Measurements from ENCODE around the gene EIF1AD.
"Not testable (repeated sequence)": the region's sequence is repeated elsewhere in the genome, so short reads cannot be mapped to it uniquely, and the experiment has no call there.

The EIF1AD gene, protein sequence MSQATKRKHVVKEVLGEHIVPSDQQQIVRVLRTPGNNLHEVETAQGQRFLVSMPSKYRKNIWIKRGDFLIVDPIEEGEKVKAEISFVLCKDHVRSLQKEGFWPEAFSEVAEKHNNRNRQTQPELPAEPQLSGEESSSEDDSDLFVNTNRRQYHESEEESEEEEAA

DNA sequence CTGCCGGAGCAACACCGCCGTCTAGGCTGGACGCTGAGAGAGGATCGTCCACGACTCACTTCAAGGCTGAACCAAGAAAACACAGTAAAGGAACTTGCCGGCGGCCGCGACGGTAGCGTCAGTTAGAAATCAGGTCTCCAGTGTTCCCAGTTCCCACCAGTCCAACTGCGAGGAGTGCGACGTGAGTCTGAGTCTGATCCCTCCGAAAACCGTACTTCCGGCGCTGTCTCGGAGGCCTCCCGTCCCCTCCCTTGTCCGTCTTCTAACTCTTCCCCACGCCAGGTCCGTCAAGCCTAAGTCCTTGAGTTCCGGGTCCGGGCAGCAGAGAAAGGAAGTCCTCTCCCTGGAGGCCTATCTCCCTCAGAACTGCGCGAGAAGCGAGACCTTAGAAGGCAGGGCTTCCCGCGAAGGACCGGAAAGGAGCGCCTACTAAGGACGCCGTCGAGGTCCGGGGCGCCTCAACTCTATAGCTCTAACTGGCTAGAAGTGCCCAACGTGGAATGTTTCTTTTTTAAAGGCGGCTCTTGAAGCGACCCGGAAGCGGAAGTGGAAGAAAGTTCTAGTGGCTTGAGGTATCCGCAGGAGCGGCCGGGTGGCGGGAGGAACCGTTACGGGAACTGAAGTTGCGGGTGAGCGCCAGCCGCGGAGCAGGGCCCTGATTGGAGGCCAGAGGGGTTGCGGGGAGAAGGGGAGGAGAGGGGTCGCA, at the start of gene EIF1AD, which contains the start of gene BANF1:
Gene EIF1AD, minus strand, starts transcription at position 216 of the 706 bp plus-strand sequence. CDS start 1,768 bp downstream, outside the sequence.
Gene BANF1, plus strand, starts transcription at position 562 of the 706 bp plus-strand sequence. CDS start 748 bp downstream, outside the sequence.
- peak; percentile 97 for DNase-seq (ENCODE audit: low spot score)

DNA sequence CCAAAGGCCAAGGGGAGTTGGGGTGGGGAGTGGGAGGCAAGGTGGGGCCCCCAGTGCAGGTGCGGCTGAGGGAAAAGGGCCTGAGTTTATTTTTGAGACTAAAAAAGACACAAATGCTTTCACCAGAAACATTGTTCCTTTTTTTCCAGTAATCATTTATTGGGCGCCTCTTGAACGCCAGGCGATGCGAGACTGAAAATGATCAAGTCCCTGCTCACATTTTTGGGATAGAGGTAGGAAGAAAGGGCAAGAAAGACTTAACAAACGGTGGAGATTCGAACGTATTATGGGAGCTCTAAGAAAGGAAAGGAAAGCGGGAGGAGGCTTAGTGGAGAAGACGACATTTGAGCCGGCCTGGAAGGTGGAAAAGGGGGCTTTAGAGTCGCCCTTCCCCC, 49.4 kb upstream of the EIF1AD start:
- DNase-seq (ENCODE audit: low spot score): no peak

- DNase-seq (ENCODE audit: low spot score): peak; percentile 30
Measured at GRCh38 chr11:66050581-66051231, 48.7 kb upstream of the EIF1AD start.

- no peak for DNase-seq (ENCODE audit: low spot score)
Measured at GRCh38 chr11:66048547-66049323, 46.8 kb upstream of the EIF1AD start, which contains the start of gene GAL3ST3. Gene GAL3ST3, minus strand, starts transcription at chr11:66049161. Its CDS starts 3,746 bp downstream, at chr11:66045415.

DNA sequence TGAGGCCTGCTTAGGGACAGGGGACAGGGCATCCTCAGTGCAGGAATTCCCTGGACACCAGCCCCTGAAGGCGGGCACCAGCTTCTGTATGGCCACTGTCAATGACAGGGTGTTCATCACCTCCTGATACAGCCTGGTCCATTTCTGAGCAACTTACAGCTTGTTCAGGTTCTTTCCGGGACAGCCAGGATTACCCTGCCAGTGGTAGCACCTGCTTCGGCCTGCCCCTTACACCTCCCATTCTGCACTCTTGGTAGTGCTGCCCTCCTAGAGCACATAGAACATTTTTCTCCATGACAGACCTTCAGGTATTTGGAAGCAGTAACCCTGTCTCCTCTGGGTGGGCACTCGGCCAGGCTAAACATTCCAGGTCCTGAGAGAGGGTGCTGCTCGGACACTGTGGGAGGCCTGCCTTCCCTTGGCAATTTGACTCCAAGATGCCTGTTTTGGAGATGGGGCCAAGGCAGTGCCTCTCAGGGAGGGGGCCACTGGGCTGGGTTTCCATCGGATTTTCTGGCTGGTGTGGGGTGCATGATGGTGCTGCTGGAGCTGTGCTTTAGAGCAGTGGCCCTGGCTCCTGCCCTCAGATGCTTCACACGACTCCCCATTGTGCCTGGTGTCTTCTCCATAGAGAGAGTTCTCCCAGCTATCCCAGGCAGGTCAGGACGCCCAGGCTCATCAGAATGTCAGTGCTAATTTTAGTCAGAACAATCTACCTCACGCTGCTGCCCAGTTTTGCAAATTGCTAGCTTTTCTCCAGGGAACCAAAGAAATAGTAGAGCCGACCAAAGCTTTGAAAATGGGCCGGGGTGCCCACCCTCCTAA, 45.8 kb upstream of the EIF1AD start:
- DNase-seq (ENCODE audit: low spot score): no peak

- DNase-seq (ENCODE audit: low spot score): no peak
Measured at GRCh38 chr11:66046901-66047300, 44.9 kb upstream of the EIF1AD start.

DNA sequence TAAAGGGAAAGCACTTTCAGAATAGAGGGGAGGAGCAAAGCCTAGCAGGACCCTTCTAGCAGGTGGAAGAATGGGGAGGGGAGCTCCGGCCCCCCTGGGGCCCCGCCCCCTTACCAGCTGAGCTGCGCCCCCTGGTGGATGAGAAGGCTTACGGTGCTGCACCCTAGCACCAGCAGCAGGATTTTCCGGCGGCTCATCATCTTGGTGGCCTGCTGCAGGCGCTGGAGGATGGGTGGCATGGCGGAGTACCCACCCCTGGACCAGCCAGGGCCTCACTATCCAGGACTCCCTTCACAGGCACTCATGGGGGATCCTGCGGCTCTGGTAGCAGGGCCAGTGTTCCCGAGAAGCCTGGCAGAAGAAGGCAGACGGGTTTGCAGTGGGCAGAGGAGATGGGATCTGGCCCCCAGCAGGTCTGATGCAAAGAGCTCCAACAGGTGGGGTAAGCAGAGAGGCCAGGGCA, 43.3 kb upstream of the EIF1AD start:
- DNase-seq (ENCODE audit: low spot score): peak; percentile 85

DNA sequence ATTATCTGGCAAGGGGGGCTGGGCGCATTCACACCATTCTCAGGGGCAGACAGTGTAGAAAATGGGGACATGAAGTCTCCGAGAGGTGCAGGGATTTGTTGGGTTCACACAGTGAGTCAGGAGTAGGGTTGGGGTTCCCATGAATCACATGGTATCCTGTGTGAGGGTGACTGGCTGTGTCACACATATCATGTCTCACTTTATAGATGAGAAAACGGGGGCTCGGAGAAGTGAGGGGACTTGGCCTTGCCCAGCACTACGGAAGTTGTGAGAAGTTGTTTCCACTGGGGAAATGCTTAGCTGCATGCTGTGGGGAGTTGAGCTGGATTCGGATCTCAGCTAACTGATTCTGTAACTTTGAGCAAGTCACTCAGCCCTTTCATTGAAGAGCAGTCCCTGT, 42.8 kb upstream of the EIF1AD start:
- peak; percentile 86 for DNase-seq (ENCODE audit: low spot score)

DNA sequence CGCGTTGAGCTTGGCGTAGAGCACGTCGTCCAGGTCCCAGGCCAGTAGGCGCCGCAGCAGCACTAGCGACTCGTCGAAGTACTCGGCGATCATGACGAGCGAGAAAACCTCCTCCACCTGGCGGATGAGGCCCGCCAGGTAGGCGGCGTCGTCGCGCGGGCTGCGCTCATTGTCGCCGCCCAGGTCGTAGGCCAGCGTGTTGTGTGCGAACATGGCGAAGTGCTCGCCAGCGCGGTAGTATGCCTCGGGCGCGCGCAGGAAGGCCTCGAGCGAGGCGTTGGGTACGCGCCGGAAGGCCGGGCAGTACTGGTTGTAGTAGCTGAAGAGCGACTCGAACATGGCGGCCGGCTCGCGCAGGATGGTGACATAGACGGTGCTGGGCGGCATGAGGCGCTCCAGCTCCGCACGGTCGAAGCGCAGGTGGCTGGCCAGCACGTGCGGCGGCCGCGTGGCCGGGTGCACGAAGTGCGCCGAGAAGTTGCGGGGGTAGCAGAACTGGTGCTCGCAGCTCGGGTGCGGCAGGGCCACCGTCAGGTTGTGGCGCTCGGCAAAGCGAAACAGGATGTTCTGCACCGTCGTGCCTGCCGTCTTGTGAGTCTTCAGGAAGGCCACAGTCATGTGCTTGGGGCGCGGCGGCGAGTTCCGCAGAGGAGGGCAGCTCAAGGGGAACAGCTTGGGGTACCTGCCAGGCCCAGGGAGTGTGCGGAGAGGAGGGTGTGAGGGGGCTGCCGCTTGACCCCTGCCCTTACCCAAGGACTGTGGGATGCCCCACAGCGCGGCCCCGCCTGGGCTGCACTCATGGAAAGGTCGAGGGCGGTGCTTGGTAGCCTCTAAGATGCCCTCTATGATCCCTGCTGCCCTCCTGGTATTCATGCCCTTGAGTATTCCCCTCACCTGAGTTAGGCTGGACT, 41.3 kb upstream of the EIF1AD start:
- no peak for DNase-seq (ENCODE audit: low spot score)

DNA sequence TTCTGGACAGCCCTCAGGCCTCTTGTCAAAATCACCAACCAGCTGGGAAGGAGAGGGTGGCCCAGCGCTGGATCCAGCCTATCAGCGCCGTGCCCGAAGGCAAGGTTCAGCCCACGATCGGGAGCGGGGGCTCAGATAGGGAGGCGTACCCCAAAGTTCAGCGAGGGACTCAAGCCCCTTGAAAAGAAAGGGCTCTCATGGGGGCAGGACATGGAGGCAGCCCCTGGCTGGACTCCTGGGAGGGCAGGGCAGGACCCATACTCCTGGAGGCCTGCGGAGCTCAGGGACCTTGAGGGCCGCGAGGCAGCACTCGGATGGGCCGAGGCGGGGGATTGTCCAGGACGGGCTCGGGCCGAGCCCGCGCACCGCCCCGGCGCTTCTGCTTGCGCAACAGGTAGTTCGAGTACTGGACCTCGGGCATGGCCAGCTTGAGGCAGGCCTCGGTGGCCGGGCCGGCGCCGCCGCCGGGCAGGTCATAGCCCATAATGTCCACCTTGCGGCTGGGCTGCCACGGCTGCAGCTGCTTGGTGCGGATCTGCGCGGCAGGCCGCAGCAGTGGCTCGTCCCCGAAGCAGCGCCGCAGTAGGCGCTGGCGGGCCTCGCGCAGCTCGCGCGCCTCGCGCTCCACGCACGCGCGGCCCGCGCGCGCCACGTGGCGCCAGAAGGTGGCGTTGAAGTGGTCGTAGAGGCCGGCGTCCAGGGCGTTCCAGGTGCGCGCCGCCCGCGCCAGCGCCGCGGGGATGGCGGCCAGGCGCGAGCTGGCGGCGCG, 40.5 kb upstream of the EIF1AD start:
- DNase-seq (ENCODE audit: low spot score): no peak

GRCh38 chr11:66039765-66040164, 37.8 kb upstream of the EIF1AD start:
- DNase-seq (ENCODE audit: low spot score): no peak

- no peak for DNase-seq (ENCODE audit: low spot score)
Measured at GRCh38 chr11:66037327-66037726, 35.4 kb upstream of the EIF1AD start.

DNA sequence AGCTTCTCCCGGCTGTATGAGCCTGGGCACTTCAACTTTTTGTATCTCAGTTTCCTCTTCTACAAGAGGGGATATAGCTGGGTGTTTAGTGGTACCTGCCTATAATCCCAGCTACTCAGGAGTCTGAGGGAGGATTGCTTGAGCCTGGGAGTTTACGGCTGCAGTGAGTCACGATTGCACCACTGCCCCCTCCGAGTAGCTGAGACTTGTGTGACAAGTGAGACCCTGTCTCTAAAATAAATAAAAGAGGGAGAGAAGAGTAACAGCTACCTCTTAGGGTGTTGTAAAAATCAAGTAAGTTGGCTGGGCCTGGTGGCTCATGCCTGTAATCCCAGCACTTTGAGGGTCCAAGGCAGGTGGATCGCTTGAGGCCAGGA, 34.4 kb upstream of the EIF1AD start:
- DNase-seq (ENCODE audit: low spot score): no peak

DNA sequence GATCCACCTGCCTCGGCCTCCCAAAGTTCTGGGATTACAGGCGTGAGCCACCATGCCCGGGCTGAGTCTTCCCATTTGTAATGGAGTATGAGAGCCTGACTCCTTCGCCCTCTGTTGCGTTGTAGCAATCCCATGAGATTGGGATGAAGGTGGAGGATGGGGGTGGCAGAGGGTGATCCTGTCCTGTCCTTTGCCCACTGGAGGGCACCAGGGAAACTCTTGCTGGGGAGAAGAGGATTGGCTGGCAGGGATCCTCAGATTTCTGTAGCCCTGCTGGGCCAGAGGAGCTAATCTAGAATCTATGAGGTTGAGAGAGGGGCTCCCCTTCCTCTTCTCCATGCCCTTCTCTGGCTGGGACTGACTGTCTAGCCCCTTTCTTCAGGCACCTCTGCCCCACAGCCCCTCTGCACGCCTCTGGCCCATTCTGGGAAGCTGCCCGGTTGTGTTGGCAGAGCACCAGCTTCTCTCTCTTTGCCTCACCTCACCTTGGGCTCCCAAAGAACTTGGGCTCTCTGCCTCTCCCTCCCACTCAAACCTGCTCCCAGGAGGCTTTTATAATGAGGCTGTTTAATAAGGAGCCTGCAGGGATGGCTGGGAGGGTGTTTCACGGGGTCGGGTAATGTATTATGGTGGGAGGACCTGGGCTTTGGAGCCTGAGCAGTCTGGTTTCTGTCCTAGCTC, 33.8 kb upstream of the EIF1AD start:
- no peak for DNase-seq (ENCODE audit: low spot score)

- peak; percentile 45 for DNase-seq (ENCODE audit: low spot score)
Measured at GRCh38 chr11:66032957-66033735, 31.2 kb upstream of the EIF1AD start.

DNA sequence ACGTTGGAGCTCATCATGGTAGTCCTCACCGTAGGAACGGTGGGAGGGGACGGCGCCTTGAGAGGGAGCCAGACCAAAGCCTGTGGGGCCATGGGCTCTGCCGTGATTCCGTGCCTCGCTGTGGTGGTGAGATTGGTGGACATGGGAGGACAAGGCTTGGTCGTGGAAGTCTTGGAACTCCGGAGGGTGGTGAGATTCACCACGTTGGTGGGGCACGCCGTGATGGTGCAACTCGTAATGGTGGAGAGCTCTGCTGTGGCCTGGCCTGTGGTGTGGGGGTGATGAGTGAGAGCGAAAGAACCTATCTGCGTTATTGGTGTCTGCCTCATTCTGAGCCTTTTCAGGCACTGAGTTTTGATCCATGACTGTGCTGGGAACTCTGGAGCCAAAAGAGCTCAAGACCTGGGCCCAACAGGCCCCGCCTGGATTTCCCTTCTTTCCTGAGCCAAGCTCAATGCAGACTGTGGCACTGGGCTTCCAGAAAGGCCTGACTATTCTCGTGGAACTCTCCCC, 24.1 kb upstream of the EIF1AD start, which contains the start of gene CATSPER1:
Gene CATSPER1, minus strand, starts transcription at position 463 of the 513 bp plus-strand sequence. Its CDS starts 100 bp downstream, at position 363.
- no peak for DNase-seq (ENCODE audit: low spot score)

DNA sequence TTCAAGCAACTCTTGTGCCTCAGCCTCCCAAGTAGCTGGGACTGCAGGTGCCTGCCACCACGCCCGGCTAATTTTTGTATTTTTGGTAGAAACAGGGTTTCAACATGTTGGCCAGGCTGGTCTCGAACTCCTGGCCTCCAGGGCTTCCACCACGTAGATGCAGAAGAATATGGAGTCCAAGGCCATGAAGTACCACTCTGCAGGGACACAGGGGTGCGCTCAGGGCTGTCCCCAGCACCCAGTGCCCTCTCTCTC, 21.2 kb upstream of the EIF1AD start:
- not testable (repeated sequence) for DNase-seq (ENCODE audit: low spot score)
